Mononuclear cell (primary cell): ENCODE measurements around the gene SLC39A10. TPM values are rescaled to one million over a fixed set of nuclear protein-coding genes. Genes with fewer than 3 reads are reported as not detected.
A peak's percentile ranks its signal among the peaks of the same experiment; 100 is the strongest.
"Not testable (repeated sequence)": the region's sequence is repeated elsewhere in the genome, so short reads cannot be mapped to it uniquely, and the experiment has no call there.

Experiments used
- H3K27me3 ChIP-seq: 2 replicates; pipeline ENCODE4 v1.6.0; 2011; ENCODE audit warnings: low read length, control low read depth; ENCODE audit not compliant: insufficient read depth
- H3K4me1 ChIP-seq: 2 replicates; pipeline ENCODE4 v1.5.1; 2011; ENCODE audit warnings: mild to moderate bottlenecking, low read length, control low read depth; ENCODE audit not compliant: insufficient read depth
- H3K4me3 ChIP-seq: 2 replicates; pipeline ENCODE4 v1.5.1; 2011; ENCODE audit warnings: mild to moderate bottlenecking, low read length, moderate library complexity
- H3K9me3 ChIP-seq: 2 replicates; pipeline ENCODE4 v1.5.1; 2011; ENCODE audit warnings: low read depth, mild to moderate bottlenecking, control low read depth, low read length
- total RNA-seq: library from RNA; depleted of rRNA; stranded (reverse); fragments of >200 nt; gene quantifications from one replicate; pipeline ENCODE4 v1.2.3, GENCODE V29; 2012

The SLC39A10 gene
- total RNA-seq, 1 donor = 52.7 TPM

- H3K4me3 ChIP-seq = peak overlapping the region; percentile 82
- no peaks in the 10 kb centered on the region for H3K9me3 ChIP-seq
- H3K4me1 ChIP-seq = peaks cover 35% of the 10 kb centered on the region
- no peaks in the 10 kb centered on the region for H3K27me3 ChIP-seq
Measured at GRCh38 chr2:195657634-195658540, 861 bp downstream of the SLC39A10 start.

DNA sequence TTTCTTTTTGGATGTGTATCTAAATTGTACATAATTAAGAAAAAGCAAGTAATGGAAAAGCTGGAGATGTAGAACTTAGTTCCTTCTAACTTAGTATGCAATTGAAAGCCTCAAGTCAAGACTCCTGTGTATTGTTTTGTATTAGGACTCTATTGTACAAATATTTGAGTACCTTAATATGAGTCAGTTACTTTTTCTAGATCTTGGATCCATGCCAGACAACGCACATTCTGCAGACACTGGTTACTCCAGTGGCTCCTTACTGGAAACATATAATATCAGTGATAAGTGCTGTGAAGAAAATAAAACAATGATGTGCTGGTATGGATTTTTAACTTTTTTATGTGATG lies 1.5 kb downstream of the SLC39A10 start:
- Histone ChIP-seq H3K27me3 (no peaks in the 10 kb centered on the region), H3K9me3 (no peaks in the 10 kb centered on the region), H3K4me1 (peaks cover 35% of the 10 kb centered on the region), H3K4me3 (peak overlapping the region; percentile 82)

DNA sequence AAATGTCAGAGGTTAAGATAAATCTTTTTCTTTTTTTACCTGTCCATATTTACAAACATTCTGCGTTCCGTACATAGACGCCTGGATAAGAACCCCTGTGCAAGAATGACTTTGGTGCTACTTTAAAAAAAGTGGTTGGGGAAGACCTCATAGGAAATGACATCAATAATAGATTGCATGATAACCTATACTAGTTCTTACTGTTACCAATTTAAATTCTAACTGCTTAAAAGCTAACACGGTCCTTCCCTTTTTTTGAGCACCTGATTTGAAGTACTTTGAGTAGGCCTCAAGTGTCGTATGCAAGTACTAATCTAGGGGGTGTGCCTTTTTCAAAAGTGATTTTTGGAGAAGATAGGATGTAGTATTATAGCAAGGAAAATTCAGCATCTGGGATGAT lies 2.1 kb downstream of the SLC39A10 start:
- Histone ChIP-seq H3K4me1 (peaks cover 33% of the 10 kb centered on the region), H3K4me3 (peak overlapping the region; percentile 82), H3K27me3 (no peaks in the 10 kb centered on the region), H3K9me3 (no peaks in the 10 kb centered on the region)

DNA sequence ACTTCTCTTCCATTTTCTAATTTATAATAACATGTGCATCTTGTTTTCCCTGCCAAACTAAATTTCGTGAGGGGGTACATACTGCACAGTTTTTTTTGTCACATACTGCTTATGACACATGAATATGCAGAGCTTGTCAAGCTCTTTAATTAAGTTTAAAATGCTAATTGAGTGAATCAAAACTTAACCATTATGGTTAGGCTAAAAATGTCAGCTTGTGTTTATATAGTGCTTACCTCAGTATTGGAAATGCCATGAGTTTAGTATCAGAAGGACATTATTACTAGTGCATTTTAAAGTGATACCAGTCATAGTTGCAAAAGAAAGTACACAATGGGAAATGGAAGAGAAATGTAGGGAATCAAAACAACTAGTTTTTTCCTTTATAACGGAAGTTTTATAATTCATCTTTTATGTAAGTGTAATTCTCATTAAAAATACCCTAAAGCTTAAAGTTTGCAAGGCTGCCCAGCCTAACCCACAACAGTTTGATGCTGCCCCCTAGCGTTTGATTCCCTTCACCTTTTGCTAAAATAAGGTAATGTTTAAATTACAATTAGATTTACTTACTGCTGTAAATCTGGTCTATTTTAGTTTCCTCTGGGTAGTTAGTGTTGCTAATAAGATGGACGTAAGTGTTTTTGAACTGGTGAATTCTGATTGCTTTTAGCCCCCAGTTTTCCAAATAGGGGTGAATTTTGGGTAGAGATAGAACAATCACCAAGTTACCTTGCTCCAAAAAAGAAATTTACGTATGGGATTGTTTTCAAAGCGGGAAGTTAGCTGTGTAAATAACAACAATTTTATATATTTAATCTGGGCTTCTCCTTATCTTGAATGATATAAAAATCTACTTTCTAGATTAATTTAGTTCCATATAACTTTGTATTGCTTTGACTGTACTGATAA lies 3.2 kb downstream of the SLC39A10 start:
- peaks cover 37% of the 10 kb centered on the region for H3K4me1 ChIP-seq
- H3K9me3 ChIP-seq = no peaks in the 10 kb centered on the region
- H3K4me3 ChIP-seq = peak overlapping the region; percentile 82
- no peaks in the 10 kb centered on the region for H3K27me3 ChIP-seq

DNA sequence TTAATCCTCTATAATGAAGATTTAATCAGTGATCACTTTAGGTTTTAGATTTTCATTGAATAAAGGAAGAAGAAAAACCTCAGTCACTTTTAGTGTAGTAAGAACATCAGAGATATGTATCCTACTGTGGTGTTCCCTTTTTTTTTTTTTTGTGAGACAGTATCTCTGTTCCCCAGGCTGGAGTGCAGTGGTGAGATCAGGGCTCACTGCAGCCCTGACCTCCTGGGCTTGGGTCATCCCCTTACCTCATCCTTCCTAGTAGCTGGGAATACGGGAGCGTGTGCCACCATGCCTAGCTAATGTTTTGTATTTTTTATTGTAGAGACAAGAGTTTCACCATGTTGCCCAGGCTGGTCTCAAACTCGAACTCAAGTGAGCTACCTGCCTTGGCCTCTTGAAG lies 5.1 kb downstream of the SLC39A10 start:
- no peaks in the 10 kb centered on the region for H3K27me3 ChIP-seq
- H3K9me3 ChIP-seq = no peaks in the 10 kb centered on the region
- peaks cover 32% of the 10 kb centered on the region for H3K4me1 ChIP-seq
- no peak overlapping the region for H3K4me3 ChIP-seq

GRCh38 chr2:195663007-195663406 lies 6.0 kb downstream of the SLC39A10 start:
- Histone ChIP-seq H3K9me3 (no peaks in the 10 kb centered on the region), H3K27me3 (no peaks in the 10 kb centered on the region), H3K4me3 (no peak overlapping the region), H3K4me1 (peaks cover 32% of the 10 kb centered on the region)

DNA sequence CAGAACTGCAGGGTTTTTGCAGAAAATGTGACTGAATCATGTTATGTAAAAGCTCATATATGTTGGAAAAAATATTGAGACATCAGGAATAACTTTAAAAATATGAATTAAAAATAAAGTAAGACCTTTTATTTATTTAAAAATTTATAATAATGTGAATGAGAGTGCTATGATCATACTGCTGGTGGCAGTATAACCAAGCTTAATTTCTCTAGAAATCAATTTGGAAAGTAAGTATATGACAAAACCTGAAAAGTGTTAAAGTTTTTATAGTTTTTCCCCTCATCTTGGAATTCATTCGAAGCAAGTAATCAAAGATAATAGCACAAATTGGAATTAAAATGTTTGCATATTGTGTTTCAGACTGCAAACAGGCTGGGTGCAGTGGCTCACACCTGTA lies 7.5 kb downstream of the SLC39A10 start:
- no peaks in the 10 kb centered on the region for H3K27me3 ChIP-seq
- peaks cover 28% of the 10 kb centered on the region for H3K4me1 ChIP-seq
- H3K4me3 ChIP-seq = no peak overlapping the region
- no peaks in the 10 kb centered on the region for H3K9me3 ChIP-seq

DNA sequence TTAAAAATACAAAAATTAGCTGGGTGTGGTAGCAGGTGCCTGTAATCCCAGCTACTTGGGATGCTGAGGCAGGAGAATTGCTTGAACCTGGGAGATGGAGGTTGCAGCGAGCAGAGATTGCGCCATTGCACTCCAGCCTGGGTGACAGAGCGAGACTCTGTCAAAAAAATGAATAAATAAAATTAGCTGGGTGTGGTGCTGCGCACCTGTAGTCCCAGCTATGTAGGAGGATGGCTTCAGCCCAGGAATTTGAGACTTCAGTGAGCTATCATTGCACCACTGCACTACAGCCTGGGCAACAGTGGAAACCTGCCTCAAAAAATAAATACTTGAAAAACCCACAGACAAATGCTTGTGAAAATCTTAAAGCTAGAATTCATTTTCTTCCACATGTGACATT lies 8.1 kb downstream of the SLC39A10 start:
- H3K27me3 ChIP-seq, H3K4me3 ChIP-seq, H3K9me3 ChIP-seq: not testable (repeated sequence)
- H3K4me1 ChIP-seq = peaks cover 23% of the 10 kb centered on the region

GRCh38 chr2:195666113-195666712 lies 9.2 kb downstream of the SLC39A10 start:
- Histone ChIP-seq H3K27me3 (no peaks in the 10 kb centered on the region), H3K9me3 (no peaks in the 10 kb centered on the region), H3K4me3 (no peak overlapping the region), H3K4me1 (peaks cover 19% of the 10 kb centered on the region)

GRCh38 chr2:195667974-195668373 lies 10.9 kb downstream of the SLC39A10 start:
- H3K4me3 ChIP-seq = no peak overlapping the region
- H3K4me1 ChIP-seq = peaks cover 12% of the 10 kb centered on the region
- H3K9me3 ChIP-seq = no peaks in the 10 kb centered on the region
- no peaks in the 10 kb centered on the region for H3K27me3 ChIP-seq

DNA sequence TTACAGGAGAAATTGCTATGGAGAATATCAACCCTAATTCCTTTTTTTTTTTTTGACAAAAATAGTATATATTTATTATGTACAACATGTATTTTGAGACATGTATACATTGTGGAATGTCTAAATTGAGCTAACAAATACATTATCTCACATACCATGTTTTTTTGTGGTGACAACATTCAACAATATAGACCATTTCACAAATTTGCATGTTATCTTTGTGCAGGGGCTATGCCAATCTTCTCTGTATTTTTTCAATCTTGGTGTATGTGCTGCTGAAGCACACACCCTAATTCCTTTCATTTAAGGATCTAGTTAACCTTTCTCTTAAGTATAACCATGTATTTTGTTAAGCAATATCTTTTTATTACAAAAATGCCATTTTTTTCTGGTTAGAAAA lies 13.2 kb downstream of the SLC39A10 start:
- Histone ChIP-seq H3K4me3 (no peak overlapping the region), H3K4me1 (peaks cover 6% of the 10 kb centered on the region), H3K9me3 (no peaks in the 10 kb centered on the region), H3K27me3 (no peaks in the 10 kb centered on the region)

- peaks cover 2% of the 10 kb centered on the region for H3K4me1 ChIP-seq
- H3K27me3 ChIP-seq = no peaks in the 10 kb centered on the region
- H3K4me3 ChIP-seq = no peak overlapping the region
- H3K9me3 ChIP-seq = no peaks in the 10 kb centered on the region
Measured at GRCh38 chr2:195671563-195671962, 14.5 kb downstream of the SLC39A10 start.

DNA sequence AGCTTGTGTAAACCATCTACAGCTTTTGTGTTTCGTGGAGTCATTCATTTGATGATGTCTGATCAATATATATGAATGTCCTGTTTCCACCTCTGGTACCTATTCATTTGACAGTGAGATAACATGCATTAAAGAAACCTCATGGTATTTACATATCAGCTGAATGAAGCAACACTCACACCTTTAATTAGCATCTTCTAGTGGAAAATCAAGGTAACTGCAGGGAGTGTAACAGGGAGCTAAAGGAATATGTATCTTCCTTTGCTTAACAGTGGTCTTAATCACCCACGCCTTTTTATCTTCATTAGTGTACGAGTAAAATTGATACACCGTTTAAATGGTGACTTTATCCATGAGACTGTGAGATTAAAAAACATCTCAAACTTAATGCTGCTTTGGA lies 15.6 kb downstream of the SLC39A10 start:
- Histone ChIP-seq H3K27me3 (no peaks in the 10 kb centered on the region), H3K4me1 (peaks cover 1% of the 10 kb centered on the region), H3K4me3 (no peak overlapping the region), H3K9me3 (no peaks in the 10 kb centered on the region)

- no peaks in the 10 kb centered on the region for H3K27me3 ChIP-seq
- H3K4me1 ChIP-seq = peaks cover 4% of the 10 kb centered on the region
- no peaks in the 10 kb centered on the region for H3K9me3 ChIP-seq
- H3K4me3 ChIP-seq = no peak overlapping the region
Measured at GRCh38 chr2:195674491-195675221, 17.6 kb downstream of the SLC39A10 start.
